Measurements from ENCODE around the gene HNRNPAB.
A peak's percentile ranks its signal among the peaks of the same experiment; 100 is the strongest.

The HNRNPAB gene

GRCh38 chr5:178234750-178235587, 30.6 kb downstream of the HNRNPAB start:
- DNase-seq (ENCODE audit: low spot score): no peak
- TF ChIP-seq CTCF (IDR thresholded peaks at IDR 0.05): peak; percentile 63
- Histone ChIP-seq H3K27ac (peak overlapping the region in 1 of 2 donors; percentile 24), H3K4me3 (no peak overlapping the region)

DNA sequence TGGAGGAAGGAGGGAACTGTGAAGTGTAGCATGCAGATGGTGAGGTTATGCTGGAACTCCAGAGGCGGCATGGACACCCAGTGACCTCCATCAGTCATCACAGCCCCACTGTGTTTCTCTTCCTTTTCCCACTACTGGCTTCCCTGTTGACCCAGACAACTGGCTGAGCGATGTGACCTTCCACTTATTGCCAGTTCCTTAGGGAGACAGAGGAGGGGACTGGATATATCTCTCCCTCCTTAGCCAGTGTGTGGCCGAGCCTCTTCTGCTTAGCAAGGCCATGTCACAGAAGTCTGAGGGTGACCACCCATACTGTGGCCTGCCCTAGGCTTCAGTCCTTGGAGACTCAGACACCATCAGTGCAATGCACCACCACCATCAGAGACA, 31.2 kb downstream of the HNRNPAB start:
- Histone ChIP-seq H3K27ac (no peak overlapping the region), H3K4me3 (no peak overlapping the region)
- no peak for DNase-seq (ENCODE audit: low spot score)
- TF ChIP-seq CTCF (IDR thresholded peaks at IDR 0.05): no peak

DNA sequence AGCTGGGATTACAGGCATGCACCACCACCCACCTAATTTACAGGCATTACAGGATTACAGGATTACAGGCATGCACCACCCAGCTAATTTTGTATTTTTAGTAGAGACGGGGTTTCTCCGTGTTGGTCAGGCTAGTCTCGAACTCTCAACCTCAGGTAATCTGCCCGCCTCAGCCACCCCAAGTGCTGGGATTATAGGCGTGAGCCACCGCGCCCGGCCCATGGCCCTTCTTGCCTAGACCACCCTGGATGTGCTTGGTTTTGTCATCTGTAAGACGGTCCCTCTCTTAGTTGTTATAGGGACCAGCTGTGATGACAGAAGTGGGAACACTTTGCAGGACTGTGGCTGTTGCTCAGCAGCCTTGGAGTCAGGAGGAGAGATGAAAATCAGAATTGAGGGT, 31.8 kb downstream of the HNRNPAB start:
- no peak for DNase-seq (ENCODE audit: low spot score)
- no peak for TF ChIP-seq CTCF (IDR thresholded peaks at IDR 0.05)
- peak overlapping the region in 1 of 2 donors; percentile 8 for H3K27ac ChIP-seq
- no peak overlapping the region for H3K4me3 ChIP-seq

DNA sequence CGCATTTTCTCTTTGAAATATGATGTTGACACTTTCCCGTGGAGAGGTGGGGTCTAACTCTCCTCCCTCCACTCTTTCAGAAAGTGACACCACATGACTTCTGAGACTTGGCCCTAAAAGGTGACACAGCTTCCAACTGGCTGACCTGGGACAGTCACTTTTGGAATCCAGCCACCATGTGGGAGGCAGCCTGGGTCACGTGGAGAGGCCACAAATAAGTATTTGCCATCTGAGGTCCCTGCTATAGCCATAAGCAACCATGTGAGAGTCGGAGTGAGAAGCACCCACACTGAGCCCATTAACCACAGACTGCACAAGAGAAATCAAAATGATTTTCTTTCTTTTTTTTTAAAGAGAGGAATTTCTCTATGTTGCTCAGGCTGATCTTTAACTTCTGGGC, 32.3 kb downstream of the HNRNPAB start:
- no peak for DNase-seq (ENCODE audit: low spot score)
- H3K27ac ChIP-seq: peak overlapping the region in 1 of 2 donors; percentile 8
- no peak overlapping the region for H3K4me3 ChIP-seq
- TF ChIP-seq CTCF (IDR thresholded peaks at IDR 0.05): no peak

GRCh38 chr5:178237431-178238312, 33.3 kb downstream of the HNRNPAB start:
- no peak for DNase-seq (ENCODE audit: low spot score)
- H3K4me3 ChIP-seq: no peak overlapping the region
- TF ChIP-seq CTCF (IDR thresholded peaks at IDR 0.05): no peak
- H3K27ac ChIP-seq: peak overlapping the region in 1 of 2 donors; percentile 57

DNA sequence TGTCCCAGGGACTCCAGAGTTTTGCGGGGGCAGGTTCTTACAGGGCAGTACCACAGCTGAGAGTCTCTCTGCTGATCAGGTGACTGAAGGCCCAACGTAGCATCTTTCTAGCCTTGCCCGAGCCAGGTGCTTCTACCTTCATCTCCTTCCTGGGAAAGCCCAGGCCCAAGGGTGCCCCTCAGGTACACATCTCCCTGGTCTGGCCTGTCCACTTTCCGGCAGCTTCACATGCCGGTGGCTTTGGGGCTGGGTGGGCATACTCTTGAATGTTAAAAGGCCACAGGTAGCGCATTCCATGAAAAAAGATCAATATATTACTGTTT, 33.9 kb downstream of the HNRNPAB start:
- DNase-seq (ENCODE audit: low spot score): no peak
- H3K27ac ChIP-seq: peak overlapping the region in 1 of 2 donors; percentile 57
- TF ChIP-seq CTCF (IDR thresholded peaks at IDR 0.05): no peak
- no peak overlapping the region for H3K4me3 ChIP-seq

All from coronary artery (tissue), 2 donors.